Measurements from ENCODE around the gene DMAC2L. TPM values are rescaled to one million over a fixed set of nuclear protein-coding genes. Genes with fewer than 3 reads are reported as not detected.

The DMAC2L gene
- total and polyA plus RNA-seq, 10 of the 15 experiments (the other 5 are each of a cell fraction or from before 2014, with no cell fraction given): 9.5 to 76.3 (median 28.2) TPM

DNA sequence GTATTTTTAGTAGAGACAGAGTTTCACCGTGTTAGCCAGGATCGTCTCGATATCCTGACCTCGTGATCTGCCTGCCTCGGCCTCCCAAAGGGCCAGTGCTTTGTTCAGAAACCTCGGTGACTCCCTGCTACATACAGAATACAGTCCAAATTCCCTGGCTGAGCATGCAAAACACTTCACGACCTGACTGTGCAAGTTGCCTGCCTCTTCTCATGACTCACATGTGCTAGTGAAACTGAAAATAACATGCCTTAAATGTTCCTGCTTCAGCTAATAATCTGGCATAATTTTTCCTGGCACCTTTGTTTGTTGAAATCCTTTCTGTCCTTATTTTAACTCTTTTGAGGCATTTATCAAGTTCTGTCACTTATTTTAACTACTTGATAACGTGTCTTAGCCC lies 8.2 kb downstream of the DMAC2L start:
- Histone ChIP-seq H2AFZ (ENCODE audit: control insufficient read depth, low read depth, low read length) (peak overlapping the region; percentile 37; the same call in 1 of the 2 replicates), H3K9ac (ENCODE audit: control insufficient read depth, insufficient read depth, low read length) (peak overlapping the region; percentile 30), H3K36me3 (ENCODE audit: control insufficient read depth in 2 of 2, insufficient read depth in 2 of 2, low read length in 1 of 2) (peaks cover 0 to 5% of the 10 kb centered on the region in 2 experiments; a peak in 2 of 4 replicates), H3K4me3 (peak overlapping the region; percentile 19; the same call in 1 of the 2 replicates), H3K4me1 (ENCODE audit: control insufficient read depth, insufficient read depth, low read length) (peaks cover 27% of the 10 kb centered on the region), H3K4me2 (ENCODE audit: control insufficient read depth, insufficient read depth) (peak overlapping the region; percentile 75), H4K20me1 (ENCODE audit: control insufficient read depth, insufficient read depth) (no peaks in the 10 kb centered on the region; the same call in 1 of the 2 replicates), H3K27me3 (replicated peaks in 1 of 2; ENCODE audit: control insufficient read depth in 2 of 2, insufficient read depth in 2 of 2, low read length in 1 of 2) (no peaks in the 10 kb centered on the region), H3K79me2 (ENCODE audit: control insufficient read depth, insufficient read depth, low read length) (peaks cover 9% of the 10 kb centered on the region), H3K27ac (ENCODE audit: control insufficient read depth, insufficient read depth) (peak overlapping the region; percentile 77), H3K9me3 (replicated peaks; ENCODE audit: control insufficient read depth, insufficient read depth, low read length) (no peaks in the 10 kb centered on the region)
- FAIRE-seq (peak; percentile 66), DNase-seq (ENCODE audit: low read depth, low spot score) (peak; percentile 39), ATAC-seq (peak; percentile 70)
- no TSS peak for BruUV-seq (replicated peaks)
- 0% methylated on average over 8 of the region's 8 CpGs for WGBS (ENCODE audit: insufficient coverage, insufficient replicate concordance, low lambda C conversion rate, missing lambda C conversion rate)
- ChIA-PET SMC1A (ENCODE audit: uncharacterized antibody, unreplicated experiment) (interaction anchor here (0.7 to 3.3 kb wide), 20 partner anchors 8 to 565 kb away, joined by 3 to 19 read pairs (median 6); partner anchors contain the start of genes CDKL1, DMAC2L, L2HGDH and MAP4K5), POLR2A (interaction anchor here (0.9 to 1.5 kb wide), 4 partner anchors 8 to 208 kb away, joined by 4 to 6 read pairs (median 5); partner anchors contain the start of genes DMAC2L and L2HGDH), RAD21 (ENCODE audit: unreplicated experiment) (interaction anchor here (0.9 to 2.9 kb wide), 15 partner anchors 8 to 686 kb away, joined by 3 to 16 read pairs (median 5); partner anchors contain the start of genes CDKL1, DMAC2L, L2HGDH and MAP4K5), CTCF (interaction anchor here (0.6 to 3.7 kb wide), 42 partner anchors 8 to 905 kb away, joined by 3 to 39 read pairs (median 5); partner anchors contain the start of genes CDKL1, DMAC2L, L2HGDH and MAP4K5)
- in situ Hi-C loops (cut with MboI) (loop anchor here (5.0 kb wide), 1 partner anchor 207 kb away; no protein-coding TSS in a partner anchor), intact Hi-C loops (cut with micrococcal nuclease; ENCODE audit: unreplicated experiment) (loop anchor here (2.0 kb wide), 1 partner anchor 77 kb away; the partner anchor contains the start of gene CDKL1)
- TF ChIP-seq SMAD1 (IDR thresholded peaks at IDR 0.05; ENCODE audit: low read depth, partially characterized antibody) (no peak), TARDBP (IDR thresholded peaks at IDR 0.05; ENCODE audit: borderline replicate concordance) (no peak), WRNIP1 (IDR thresholded peaks at IDR 0.05; ENCODE audit: borderline replicate concordance, low read depth, low read length) (no peak), RUNX3 (IDR thresholded peaks at IDR 0.05; ENCODE audit: low read length) (no peak), JUND (IDR thresholded peaks at IDR 0.05; ENCODE audit: low read depth, low read length) (no peak), BHLHE40 (IDR thresholded peaks at IDR 0.05; ENCODE audit: borderline replicate concordance in 1 of 2, low read depth in 2 of 2, low read length in 1 of 2) (0 out of 4 replicates have a peak, but pooled peaks of 1 of the 2 experiments have one; percentile 14), EGR1 (IDR thresholded peaks at IDR 0.05; ENCODE audit: borderline replicate concordance in 1 of 2, low read depth in 2 of 2, low read length in 2 of 2) (no peak), NR2F1 (conservative IDR thresholded peaks at IDR 0.05) (no peak), RAD21 (IDR thresholded peaks at IDR 0.05; ENCODE audit: insufficient read depth, low read depth, low read length) (no peak), ASH2L (IDR thresholded peaks at IDR 0.05; ENCODE audit: borderline replicate concordance, low read depth) (no peak), SRF (IDR thresholded peaks at IDR 0.05; ENCODE audit: low read depth in 2 of 2, low read length in 2 of 2) (no peak), ATF7 (IDR thresholded peaks at IDR 0.05; ENCODE audit: low read depth) (no peak), KLF5 (IDR thresholded peaks at IDR 0.05; ENCODE audit: partially characterized antibody) (no peak), SIN3A (IDR thresholded peaks at IDR 0.05; ENCODE audit: low read depth, low read length) (no peak), SREBF2 (IDR thresholded peaks at IDR 0.05; ENCODE audit: low read length) (no peak), MYC (IDR thresholded peaks at IDR 0.05; ENCODE audit: insufficient read depth, insufficient read length, insufficient replicate concordance, low read length, severe bottlenecking) (no peak)
- TF ChIP-seq, protein P1, sequence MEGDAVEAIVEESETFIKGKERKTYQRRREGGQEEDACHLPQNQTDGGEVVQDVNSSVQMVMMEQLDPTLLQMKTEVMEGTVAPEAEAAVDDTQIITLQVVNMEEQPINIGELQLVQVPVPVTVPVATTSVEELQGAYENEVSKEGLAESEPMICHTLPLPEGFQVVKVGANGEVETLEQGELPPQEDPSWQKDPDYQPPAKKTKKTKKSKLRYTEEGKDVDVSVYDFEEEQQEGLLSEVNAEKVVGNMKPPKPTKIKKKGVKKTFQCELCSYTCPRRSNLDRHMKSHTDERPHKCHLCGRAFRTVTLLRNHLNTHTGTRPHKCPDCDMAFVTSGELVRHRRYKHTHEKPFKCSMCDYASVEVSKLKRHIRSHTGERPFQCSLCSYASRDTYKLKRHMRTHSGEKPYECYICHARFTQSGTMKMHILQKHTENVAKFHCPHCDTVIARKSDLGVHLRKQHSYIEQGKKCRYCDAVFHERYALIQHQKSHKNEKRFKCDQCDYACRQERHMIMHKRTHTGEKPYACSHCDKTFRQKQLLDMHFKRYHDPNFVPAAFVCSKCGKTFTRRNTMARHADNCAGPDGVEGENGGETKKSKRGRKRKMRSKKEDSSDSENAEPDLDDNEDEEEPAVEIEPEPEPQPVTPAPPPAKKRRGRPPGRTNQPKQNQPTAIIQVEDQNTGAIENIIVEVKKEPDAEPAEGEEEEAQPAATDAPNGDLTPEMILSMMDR (IDR thresholded peaks at IDR 0.05 in 2 of 3, conservative IDR thresholded peaks at IDR 0.05 in 1 of 3; ENCODE audit: control insufficient read depth in 2 of 3, extremely low read depth in 1 of 3, insufficient read depth in 1 of 3, low read depth in 3 of 3, low read length in 3 of 3): no peak
- TF ChIP-seq, protein P2, sequence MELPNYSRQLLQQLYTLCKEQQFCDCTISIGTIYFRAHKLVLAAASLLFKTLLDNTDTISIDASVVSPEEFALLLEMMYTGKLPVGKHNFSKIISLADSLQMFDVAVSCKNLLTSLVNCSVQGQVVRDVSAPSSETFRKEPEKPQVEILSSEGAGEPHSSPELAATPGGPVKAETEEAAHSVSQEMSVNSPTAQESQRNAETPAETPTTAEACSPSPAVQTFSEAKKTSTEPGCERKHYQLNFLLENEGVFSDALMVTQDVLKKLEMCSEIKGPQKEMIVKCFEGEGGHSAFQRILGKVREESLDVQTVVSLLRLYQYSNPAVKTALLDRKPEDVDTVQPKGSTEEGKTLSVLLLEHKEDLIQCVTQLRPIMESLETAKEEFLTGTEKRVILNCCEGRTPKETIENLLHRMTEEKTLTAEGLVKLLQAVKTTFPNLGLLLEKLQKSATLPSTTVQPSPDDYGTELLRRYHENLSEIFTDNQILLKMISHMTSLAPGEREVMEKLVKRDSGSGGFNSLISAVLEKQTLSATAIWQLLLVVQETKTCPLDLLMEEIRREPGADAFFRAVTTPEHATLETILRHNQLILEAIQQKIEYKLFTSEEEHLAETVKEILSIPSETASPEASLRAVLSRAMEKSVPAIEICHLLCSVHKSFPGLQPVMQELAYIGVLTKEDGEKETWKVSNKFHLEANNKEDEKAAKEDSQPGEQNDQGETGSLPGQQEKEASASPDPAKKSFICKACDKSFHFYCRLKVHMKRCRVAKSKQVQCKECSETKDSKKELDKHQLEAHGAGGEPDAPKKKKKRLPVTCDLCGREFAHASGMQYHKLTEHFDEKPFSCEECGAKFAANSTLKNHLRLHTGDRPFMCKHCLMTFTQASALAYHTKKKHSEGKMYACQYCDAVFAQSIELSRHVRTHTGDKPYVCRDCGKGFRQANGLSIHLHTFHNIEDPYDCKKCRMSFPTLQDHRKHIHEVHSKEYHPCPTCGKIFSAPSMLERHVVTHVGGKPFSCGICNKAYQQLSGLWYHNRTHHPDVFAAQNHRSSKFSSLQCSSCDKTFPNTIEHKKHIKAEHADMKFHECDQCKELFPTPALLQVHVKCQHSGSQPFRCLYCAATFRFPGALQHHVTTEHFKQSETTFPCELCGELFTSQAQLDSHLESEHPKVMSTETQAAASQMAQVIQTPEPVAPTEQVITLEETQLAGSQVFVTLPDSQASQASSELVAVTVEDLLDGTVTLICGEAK (IDR thresholded peaks at IDR 0.05; ENCODE audit: borderline replicate concordance): no peak
